Psoas muscle (tissue), 8 donors: ENCODE results near the gene OSGEPL1. TPM values are rescaled to one million over a fixed set of nuclear protein-coding genes. Genes with fewer than 3 reads are reported as not detected.

Experiments
- ATAC-seq, 4 donors: fragments of 200-7000 bp; cut with Tn5 transposase; one replicate each; pipeline ENCODE4 v1.9.1; 2020; ENCODE audit warnings: moderate library complexity in 3 of 4, mild to moderate bottlenecking in 2 of 4
- DNase-seq, 2 donors: peaks; one replicate each; pipeline ENCODE4 v3.0.0-alpha.2; 2020
- H3K27ac ChIP-seq: fragments of 200-600 bp; one replicate; pipeline ENCODE4 v1.8.0; 2022
- H3K27me3 ChIP-seq, 3 donors: fragments of 200-600 bp in 1 of 3; one replicate each; pipeline versions ENCODE4 v1.6.1 to v1.8.0; 2013 to 2022; ENCODE audit warnings: low read length in 2 of 3, mild to moderate bottlenecking in 2 of 3, moderate library complexity in 1 of 3; ENCODE audit not compliant: insufficient read depth in 3 of 3
- H3K36me3 ChIP-seq, 2 donors: fragments of 200-600 bp in 1 of 2; one replicate each; pipeline versions ENCODE4 v1.6.1 to v1.8.0; 2013 to 2022; ENCODE audit warnings: low read depth in 1 of 2, mild to moderate bottlenecking in 1 of 2, moderate library complexity in 1 of 2; ENCODE audit not compliant: insufficient read depth in 1 of 2
- H3K4me1 ChIP-seq: fragments of 200-600 bp; one replicate; pipeline ENCODE4 v1.8.0; 2022
- H3K4me3 ChIP-seq: fragments of 200-600 bp; one replicate; pipeline ENCODE4 v1.8.0; 2022; ENCODE audit warnings: mild to moderate bottlenecking
- H3K9me3 ChIP-seq: fragments of 200-600 bp; one replicate; pipeline ENCODE4 v1.8.0; 2022
- CTCF ChIP-seq: fragments of 200-600 bp; IDR thresholded peaks from one replicate; pipeline ENCODE4 v1.8.0; 2022; ENCODE audit warnings: antibody characterized with exemption
- WGBS, 3 donors: extraction: QIAGEN DNeasy Blood & Tissue Kit; methylation state at CpG; one replicate each; pipeline versions ENCODE4 v1.1.6 to v1.1.7; 2013; 5-methylcytosine and 5-hydroxymethylcytosine counted together
- intact Hi-C, 2 donors: fragments of 100-400 bp; cut with DNase I; formaldehyde crosslinking; loops; one replicate each; pipeline versions ENCODE4 v1.11.0 to v1.14.2; 2022
- long read RNA-seq, 2 donors: library from polyadenylated mRNA; unstranded; transcript quantifications; one replicate each; pipeline ENCODE4 v2.0.0, GENCODE V29; 2021
- polyA plus RNA-seq, 3 donors: library from polyadenylated mRNA; stranded (reverse); fragments of 200-250 nt; gene quantifications; one replicate each; pipeline ENCODE4 v1.2.3, GENCODE V29; 2013
- total RNA-seq, 4 donors: library from RNA; stranded (reverse); fragmentation: NEBNext Ultra II Directional in 2 of 4; extraction: Animal tissue kit (Norgen Biotek cat#: 25700) in 2 of 4; gene quantifications; one replicate each; pipeline versions ENCODE4 v1.2.1 to v1.2.4, GENCODE V29; 2021 to 2023
- donor health status: healthy with polysubstance abuse.
- donor health status: DM: no; HTN: no; CAD: no; lungs with moderate emphysema.
- donor health status: Bipolar disorder and iron deficiency.
- donor health status: healthy.
- donor health status: DM: yes; HTN: yes; CAD: no.
- donor health status: DM: no; HTN: no; CAD: no.
- donor health status: DM: no; HTN: no; CAD: no.
- donor health status: DM: yes; HTN: yes; CAD: no.

The OSGEPL1 gene
- total RNA-seq, result 1 to 10 TPM; 3.4 to 5.9 (median 4.5) TPM
- 10 to 100 TPM in 1 of 3 donors, 1 to 10 TPM in 2; 2.9 to 12.3 (median 4.1) TPM for polyA plus RNA-seq
- long read RNA-seq, donor 1, partial matches to known transcripts, result 0 of 4 reads
- long read RNA-seq, donor 1, other reads (novel, unspliced or antisense), result 3 of 4 reads
- long read RNA-seq, donor 2, partial matches to known transcripts, result 0 of 8 reads
- long read RNA-seq, donor 2, other reads (novel, unspliced or antisense), result 6 of 8 reads

DNA sequence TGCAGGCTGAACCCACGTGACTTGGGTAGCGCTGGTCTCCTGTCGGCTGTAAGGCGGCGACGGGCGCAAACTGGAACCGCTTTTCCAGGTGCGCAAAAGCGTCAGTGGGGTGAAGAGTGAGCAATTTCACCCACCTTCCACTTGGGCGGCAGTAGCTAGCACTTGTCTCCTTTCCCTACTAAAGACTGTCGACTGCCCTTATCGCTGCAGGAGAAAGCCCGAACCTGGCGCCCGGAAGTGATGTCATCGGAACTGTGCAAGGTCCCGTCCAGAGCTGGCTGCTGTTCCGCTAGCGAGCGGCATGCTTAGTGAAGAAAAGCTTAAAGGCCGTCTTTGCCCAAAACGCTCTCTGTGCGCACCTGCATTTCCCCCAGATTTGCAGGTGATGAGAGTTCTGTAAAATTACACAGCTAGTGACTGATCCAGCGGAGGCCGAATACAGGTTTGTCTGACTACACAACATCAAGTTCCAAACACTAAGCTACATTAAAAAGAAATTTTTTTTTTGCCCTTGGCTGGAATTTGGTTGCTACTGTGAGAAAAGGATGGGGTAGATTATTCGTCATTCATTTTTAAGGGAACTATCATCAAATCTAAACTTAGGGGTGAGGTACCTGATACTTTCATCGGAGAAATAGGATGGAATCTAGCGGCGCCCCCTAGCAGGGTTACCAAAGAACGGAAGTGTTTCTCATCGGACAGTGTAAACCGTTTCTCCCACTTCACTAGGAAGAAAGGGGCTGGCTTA lies at the start of gene OSGEPL1:
Gene OSGEPL1, minus strand, starts transcription at position 242 of the 748 bp plus-strand sequence. CDS start 1,152 bp downstream, outside the sequence.
- peaks cover 16% of the 10 kb centered on the region for H3K4me1 ChIP-seq
- H3K27me3 ChIP-seq, result no peaks in the 10 kb centered on the region
- peak within 1 kb of the TSS; percentile 93 for H3K27ac ChIP-seq
- 0% methylated on average over 33 of the region's 33 CpGs for WGBS, 3 donors
- intact Hi-C loops, result loop anchor here (5.0 to 10.0 kb wide), 3 partner anchors 88 to 1890 kb away; partner anchors contain the start of genes ANKAR (in 1 of the 2) and ASNSD1 (in 1 of the 2)
- peak; percentile 50 for TF ChIP-seq CTCF
- H3K36me3 ChIP-seq, result peaks cover 0 to 22% of the 10 kb centered on the region in 2 donors
- peak within 1 kb of the TSS; percentile 95 for H3K4me3 ChIP-seq
- H3K9me3 ChIP-seq, result no peaks in the 10 kb centered on the region
- peak; percentile 96 to 98 (median 97) for ATAC-seq
- peak; percentile 92 to 95 for DNase-seq

GRCh38 chr2:189803431-189803830 lies 40.8 kb upstream of the OSGEPL1 start:
- WGBS, 3 donors, result 53 to 74% (median 62%) methylated on average over 3 of the region's 3 CpGs
- no peak for ATAC-seq

GRCh38 chr2:189802396-189802912 lies 39.9 kb upstream of the OSGEPL1 start:
- Histone ChIP-seq H3K9me3 (no peaks in the 10 kb centered on the region), H3K27me3 (no peaks in the 10 kb centered on the region), H3K4me1 (peaks cover 24% of the 10 kb centered on the region), H3K27ac (no peak overlapping the region), H3K36me3 (peaks cover 2 to 22% of the 10 kb centered on the region in 2 donors), H3K4me3 (no peak overlapping the region)
- intact Hi-C loops, result no loop called here
- no peak for TF ChIP-seq CTCF
- ATAC-seq, result no peak
- WGBS, 3 donors, result 92 to 95% (median 93%) methylated on average over 2 of the region's 2 CpGs
- DNase-seq, result no peak

More at GRCh38 chr2:189803431-189803830, 40.8 kb upstream of the OSGEPL1 start:
- intact Hi-C loops, result no loop called here
- Histone ChIP-seq H3K4me1 (peaks cover 15% of the 10 kb centered on the region), H3K4me3 (no peak overlapping the region), H3K36me3 (peaks cover 2 to 22% of the 10 kb centered on the region in 2 donors), H3K9me3 (no peaks in the 10 kb centered on the region), H3K27me3 (no peaks in the 10 kb centered on the region), H3K27ac (no peak overlapping the region)
- DNase-seq, result no peak
- no peak for TF ChIP-seq CTCF

- Histone ChIP-seq H3K4me3 (no peak overlapping the region), H3K27me3 (no peaks in the 10 kb centered on the region), H3K9me3 (no peaks in the 10 kb centered on the region), H3K36me3 (peaks cover 2 to 28% of the 10 kb centered on the region in 2 donors), H3K27ac (no peak overlapping the region), H3K4me1 (peaks cover 28% of the 10 kb centered on the region)
- TF ChIP-seq CTCF, result no peak
- ATAC-seq, result peak; percentile 89 to 96 (median 94)
- 41 to 50% (median 45%) methylated on average over 2 of the region's 2 CpGs for WGBS, 3 donors
- intact Hi-C loops, result loop anchor here (5.0 kb wide), 2 partner anchors 268 to 273 kb away; no protein-coding TSS in a partner anchor
- peak in 1 of 2 donors; percentile 17 for DNase-seq
Observed at GRCh38 chr2:189799531-189799930, 36.9 kb upstream of the OSGEPL1 start.
